ENCODE data around the gene ARHGAP15.

The ARHGAP15 gene

DNA sequence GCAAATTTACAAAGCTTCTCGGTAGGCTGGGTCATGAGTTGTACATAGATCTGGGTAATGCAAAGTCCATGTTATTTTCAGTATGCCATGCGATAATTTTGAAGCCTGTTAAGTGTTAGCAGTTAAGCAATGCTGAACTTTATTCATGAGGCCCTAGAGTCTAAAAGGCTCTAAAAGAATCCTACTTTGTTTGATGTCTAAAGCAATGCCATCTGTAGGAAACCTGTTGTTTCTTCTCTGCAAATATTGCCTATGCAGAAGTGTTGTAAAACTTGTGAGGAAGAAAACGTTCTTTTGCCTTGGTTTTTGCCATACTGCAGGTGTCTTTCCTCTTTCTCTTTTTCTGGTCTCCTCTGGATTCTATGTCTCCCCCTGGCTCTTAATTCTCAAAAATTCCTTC is 9.1 kb downstream of the ARHGAP15 start:
- TF ChIP-seq EZH2phosphoT487 (conservative IDR thresholded peaks at IDR 0.05; ENCODE audit: low read length): no peak
- TF ChIP-seq, protein P1, sequence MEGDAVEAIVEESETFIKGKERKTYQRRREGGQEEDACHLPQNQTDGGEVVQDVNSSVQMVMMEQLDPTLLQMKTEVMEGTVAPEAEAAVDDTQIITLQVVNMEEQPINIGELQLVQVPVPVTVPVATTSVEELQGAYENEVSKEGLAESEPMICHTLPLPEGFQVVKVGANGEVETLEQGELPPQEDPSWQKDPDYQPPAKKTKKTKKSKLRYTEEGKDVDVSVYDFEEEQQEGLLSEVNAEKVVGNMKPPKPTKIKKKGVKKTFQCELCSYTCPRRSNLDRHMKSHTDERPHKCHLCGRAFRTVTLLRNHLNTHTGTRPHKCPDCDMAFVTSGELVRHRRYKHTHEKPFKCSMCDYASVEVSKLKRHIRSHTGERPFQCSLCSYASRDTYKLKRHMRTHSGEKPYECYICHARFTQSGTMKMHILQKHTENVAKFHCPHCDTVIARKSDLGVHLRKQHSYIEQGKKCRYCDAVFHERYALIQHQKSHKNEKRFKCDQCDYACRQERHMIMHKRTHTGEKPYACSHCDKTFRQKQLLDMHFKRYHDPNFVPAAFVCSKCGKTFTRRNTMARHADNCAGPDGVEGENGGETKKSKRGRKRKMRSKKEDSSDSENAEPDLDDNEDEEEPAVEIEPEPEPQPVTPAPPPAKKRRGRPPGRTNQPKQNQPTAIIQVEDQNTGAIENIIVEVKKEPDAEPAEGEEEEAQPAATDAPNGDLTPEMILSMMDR (IDR thresholded peaks at IDR 0.05; ENCODE audit: insufficient read depth, low read length, poor library complexity, severe bottlenecking): no peak

DNA sequence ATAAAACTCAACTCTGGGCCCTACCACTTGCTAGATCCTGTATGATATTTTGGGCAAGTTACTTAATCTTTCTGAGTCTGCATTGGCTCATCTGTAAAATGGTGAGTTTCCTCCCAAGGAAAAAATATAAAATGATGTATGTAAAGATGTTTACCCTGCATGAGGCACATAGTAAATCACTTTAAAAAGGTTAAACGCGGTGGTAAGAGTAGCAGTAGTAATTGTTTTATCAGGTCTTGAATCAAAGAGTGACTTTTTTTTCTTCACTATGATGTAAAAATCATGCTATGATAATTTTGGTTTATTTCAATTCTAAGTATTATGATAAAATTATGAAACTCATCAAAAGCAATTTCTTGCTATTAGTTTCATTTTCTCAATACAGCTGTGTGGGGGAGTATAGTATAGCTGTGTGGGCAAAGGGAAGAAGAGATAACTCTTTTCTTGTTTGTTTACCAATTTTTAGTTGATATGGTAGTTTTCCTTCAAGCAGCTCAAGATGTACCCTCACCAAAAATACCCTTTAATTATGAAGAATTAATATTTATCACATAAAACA is 10.7 kb downstream of the ARHGAP15 start:
- Histone ChIP-seq H3K36me3 (ENCODE audit: low read length) (peaks cover 6% of the 10 kb centered on the region; the same call in 1 of the 2 replicates), H3K9ac (ENCODE audit: low read length) (peak overlapping the region; percentile 38; the same call in 1 of the 2 replicates), H3F3A (ENCODE audit: insufficient read depth) (peaks cover 13% of the 10 kb centered on the region; the same call in 1 of the 2 replicates), H3K9me3 (ENCODE audit: insufficient read depth, low read length) (no peaks in the 10 kb centered on the region), H2AFZ (ENCODE audit: low read depth, low read length, severe bottlenecking) (no peak overlapping the region), H4K20me1 (ENCODE audit: low read depth, low read length) (no peaks in the 10 kb centered on the region; the same call in 1 of the 2 replicates), H3K27me3 (ENCODE audit: low read length) (no peaks in the 10 kb centered on the region), H3K27ac (ENCODE audit: low read depth, low read length) (peak overlapping the region; percentile 53; the same call in 1 of the 2 replicates), H3K9me2 (replicated peaks; ENCODE audit: insufficient read depth, low read length) (no peaks in the 10 kb centered on the region), H3K4me2 (ENCODE audit: low read depth, low read length, poor library complexity, severe bottlenecking) (peak overlapping the region; percentile 63), H3K4me3 (ENCODE audit: insufficient read depth, low read length, poor library complexity, severe bottlenecking) (peak overlapping the region; percentile 23), H3K79me2 (ENCODE audit: insufficient read depth, low read length) (peaks cover 100% of the 10 kb centered on the region)
- TF ChIP-seq EZH2phosphoT487 (conservative IDR thresholded peaks at IDR 0.05; ENCODE audit: low read length): no peak
- TF ChIP-seq, protein P1 (IDR thresholded peaks at IDR 0.05; ENCODE audit: insufficient read depth, low read length, poor library complexity, severe bottlenecking): no peak

More for the DNA sequence above, 9.1 kb downstream of the ARHGAP15 start:
- H3K9me3 ChIP-seq (ENCODE audit: insufficient read depth, low read length): no peaks in the 10 kb centered on the region
- no peak overlapping the region for H3K4me3 ChIP-seq (ENCODE audit: insufficient read depth, low read length, poor library complexity, severe bottlenecking)
- no peaks in the 10 kb centered on the region for H3K27me3 ChIP-seq (ENCODE audit: low read length)
- H3K9ac ChIP-seq (ENCODE audit: low read length): no peak overlapping the region
- no peaks in the 10 kb centered on the region; the same call in 1 of the 2 replicates for H4K20me1 ChIP-seq (ENCODE audit: low read depth, low read length)
- peaks cover 13% of the 10 kb centered on the region; the same call in 1 of the 2 replicates for H3F3A ChIP-seq (ENCODE audit: insufficient read depth)
- peaks cover 12% of the 10 kb centered on the region for H3K36me3 ChIP-seq (ENCODE audit: low read length)
- H3K4me2 ChIP-seq (ENCODE audit: low read depth, low read length, poor library complexity, severe bottlenecking): no peak overlapping the region
- no peak overlapping the region for H3K27ac ChIP-seq (ENCODE audit: low read depth, low read length)
- no peak overlapping the region for H2AFZ ChIP-seq (ENCODE audit: low read depth, low read length, severe bottlenecking)
- peaks cover 99% of the 10 kb centered on the region for H3K79me2 ChIP-seq (ENCODE audit: insufficient read depth, low read length)
- no peaks in the 10 kb centered on the region for H3K9me2 ChIP-seq (replicated peaks; ENCODE audit: insufficient read depth, low read length)

DNA sequence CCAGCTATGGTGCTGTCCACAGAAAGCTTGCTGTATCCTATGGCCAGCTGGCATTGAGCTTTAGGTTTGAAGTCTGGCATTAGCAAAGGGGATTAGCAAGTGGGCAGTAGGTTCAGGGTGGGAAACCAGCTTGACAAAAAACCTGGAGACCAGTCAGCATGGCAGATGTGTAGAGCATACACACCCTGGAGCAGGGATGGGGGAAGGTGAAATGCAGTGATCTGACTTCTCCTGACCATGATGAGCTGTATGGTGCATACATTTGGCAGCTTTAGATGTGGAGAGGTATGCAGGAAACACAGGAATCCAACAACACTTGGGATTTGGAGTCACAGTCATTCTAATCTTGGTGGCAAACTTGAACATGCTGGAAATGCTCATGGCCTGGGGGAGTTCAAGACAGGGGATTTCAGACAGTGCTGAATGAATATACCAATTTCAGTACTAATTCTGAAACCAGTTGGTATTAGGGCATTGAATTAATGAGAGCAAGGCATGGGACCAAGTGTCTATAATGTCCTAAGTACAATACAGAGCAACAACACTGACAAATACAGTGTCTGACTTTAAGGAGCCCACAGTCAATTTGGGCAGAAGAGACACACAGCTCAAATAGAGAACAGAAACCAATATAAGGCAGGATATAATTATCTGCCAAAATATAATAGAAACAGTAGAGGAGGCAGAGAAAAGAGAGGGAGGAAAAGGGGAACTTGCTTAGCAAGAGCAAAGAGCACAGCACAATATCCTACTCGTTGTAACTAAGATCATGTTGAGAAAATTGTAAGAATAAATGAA is 11.8 kb downstream of the ARHGAP15 start:
- Histone ChIP-seq H3K9me3 (ENCODE audit: insufficient read depth, low read length) (no peaks in the 10 kb centered on the region), H3K9ac (ENCODE audit: low read length) (peak overlapping the region; percentile 38), H4K20me1 (ENCODE audit: low read depth, low read length) (no peaks in the 10 kb centered on the region; the same call in 1 of the 2 replicates), H3K36me3 (ENCODE audit: low read length) (peaks cover 6% of the 10 kb centered on the region; the same call in 1 of the 2 replicates), H3K27me3 (ENCODE audit: low read length) (no peaks in the 10 kb centered on the region), H3K27ac (ENCODE audit: low read depth, low read length) (peak overlapping the region; percentile 53), H2AFZ (ENCODE audit: low read depth, low read length, severe bottlenecking) (no peak overlapping the region), H3K9me2 (replicated peaks; ENCODE audit: insufficient read depth, low read length) (no peaks in the 10 kb centered on the region), H3K4me2 (ENCODE audit: low read depth, low read length, poor library complexity, severe bottlenecking) (peak overlapping the region; percentile 63), H3K79me2 (ENCODE audit: insufficient read depth, low read length) (peaks cover 96% of the 10 kb centered on the region), H3F3A (ENCODE audit: insufficient read depth) (0 out of 2 replicates have a peak, but pooled peaks cover 6% of the 10 kb centered on the region), H3K4me3 (ENCODE audit: insufficient read depth, low read length, poor library complexity, severe bottlenecking) (peak overlapping the region; percentile 23)
- no peak for TF ChIP-seq EZH2phosphoT487 (conservative IDR thresholded peaks at IDR 0.05; ENCODE audit: low read length)
- TF ChIP-seq, protein P1 (IDR thresholded peaks at IDR 0.05; ENCODE audit: insufficient read depth, low read length, poor library complexity, severe bottlenecking): no peak

Measured in SU-DHL-6 (cell line).